Measurements from ENCODE around the gene HOXA9. TPM values are rescaled to one million over a fixed set of nuclear protein-coding genes. Genes with fewer than 3 reads are reported as not detected.

Gene HOXA9
- polyA plus RNA-seq, 1 of the 3 experiments (the other 2 are of a cell fraction): not detected

GRCh38 chr7:27123007-27123476, 42.3 kb downstream of the HOXA9 start:
- TF ChIP-seq SIN3A (IDR thresholded peaks at IDR 0.05; ENCODE audit: borderline replicate concordance, low read depth, low read length) (no peak), GATA2 (CRISPR knock-in tag; IDR thresholded peaks at IDR 0.05) (no peak), RXRA (IDR thresholded peaks at IDR 0.05; ENCODE audit: borderline replicate concordance, low read depth) (no peak), JUND (IDR thresholded peaks at IDR 0.05) (no peak), FOSL2 (IDR thresholded peaks at IDR 0.05; ENCODE audit: borderline replicate concordance, low read depth) (no peak), NFIC (IDR thresholded peaks at IDR 0.05; ENCODE audit: borderline replicate concordance) (no peak), TCF12 (IDR thresholded peaks at IDR 0.05) (no peak)
- Histone ChIP-seq H3K4me1 (ENCODE audit: control insufficient read depth in 1 of 2, insufficient read depth in 2 of 2, low read depth in 1 of 2, low read length in 1 of 2) (no peaks in the 10 kb centered on the region), H3K36me3 (replicated peaks in 1 of 2; ENCODE audit: control insufficient read depth in 1 of 2, insufficient read depth in 2 of 2, low read length in 1 of 2) (no peaks in the 10 kb centered on the region), H3K27me3 (ENCODE audit: insufficient read depth) (peaks cover 96% of the 10 kb centered on the region), H3K4me2 (no peak overlapping the region), H3F3A (replicated peaks; ENCODE audit: insufficient read depth) (no peaks in the 10 kb centered on the region), H3K9me3 (no peaks in the 10 kb centered on the region), H3K9me2 (no peaks in the 10 kb centered on the region), H3K4me3 (ENCODE audit: low read depth in 2 of 2, low read length in 1 of 2) (no peak overlapping the region), H2AFZ (ENCODE audit: low read depth) (no peak overlapping the region), H3K79me2 (ENCODE audit: insufficient read depth) (no peaks in the 10 kb centered on the region), H3K9ac (no peak overlapping the region), H4K20me1 (ENCODE audit: insufficient read depth) (no peaks in the 10 kb centered on the region), H3K27ac (ENCODE audit: low read depth in 2 of 2, low read length in 1 of 2) (no peak overlapping the region)
- DNase-seq: no peak
- POLR2A ChIA-PET: no interaction called here
- 11% methylated on average over 10 of the region's 14 CpGs for WGBS (ENCODE audit: low lambda C conversion rate)
- CTCF ChIA-PET: interaction anchor here (1.1 kb wide), 1 partner anchor 28 kb away, joined by 3 read pairs; no protein-coding TSS in a partner anchor

GRCh38 chr7:27122077-27122910, 43.0 kb downstream of the HOXA9 start:
- no peak overlapping the region for H3K4me2 ChIP-seq
- CTCF ChIA-PET: interaction anchor here (0.9 to 2.8 kb wide), 4 partner anchors 9 to 39 kb away, joined by 3 to 13 read pairs (median 3); partner anchors contain the start of gene HOXA3
- H3K4me1 ChIP-seq (ENCODE audit: control insufficient read depth in 1 of 2, insufficient read depth in 2 of 2, low read depth in 1 of 2, low read length in 1 of 2): no peaks in the 10 kb centered on the region
- no peak overlapping the region for H3K9ac ChIP-seq
- H3K36me3 ChIP-seq (replicated peaks in 1 of 2; ENCODE audit: control insufficient read depth in 1 of 2, insufficient read depth in 2 of 2, low read length in 1 of 2): no peaks in the 10 kb centered on the region
- H3K79me2 ChIP-seq (ENCODE audit: insufficient read depth): no peaks in the 10 kb centered on the region
- H3K9me2 ChIP-seq: no peaks in the 10 kb centered on the region
- DNase-seq: no peak
- no peak overlapping the region for H2AFZ ChIP-seq (ENCODE audit: low read depth)
- H3K4me3 ChIP-seq (ENCODE audit: low read depth in 2 of 2, low read length in 1 of 2): no peak overlapping the region
- peaks cover 98% of the 10 kb centered on the region for H3K27me3 ChIP-seq (ENCODE audit: insufficient read depth)
- POLR2A ChIA-PET: no interaction called here
- H4K20me1 ChIP-seq (ENCODE audit: insufficient read depth): no peaks in the 10 kb centered on the region
- H3F3A ChIP-seq (replicated peaks; ENCODE audit: insufficient read depth): no peaks in the 10 kb centered on the region
- no peaks in the 10 kb centered on the region for H3K9me3 ChIP-seq
- WGBS (ENCODE audit: low lambda C conversion rate): 12% methylated on average over 42 of the region's 42 CpGs
- no peak overlapping the region for H3K27ac ChIP-seq (ENCODE audit: low read depth in 2 of 2, low read length in 1 of 2)
- TF ChIP-seq USF1 (IDR thresholded peaks at IDR 0.05; ENCODE audit: borderline replicate concordance, low read depth) (no peak), SMC3 (IDR thresholded peaks at IDR 0.05; ENCODE audit: low read depth, low read length) (no peak)

- 5% methylated on average over 7 of the region's 7 CpGs for WGBS (ENCODE audit: low lambda C conversion rate)
- CTCF ChIA-PET: interaction anchor here (0.9 to 2.8 kb wide), 3 partner anchors 10 to 39 kb away, joined by 3 to 13 read pairs (median 3); partner anchors contain the start of gene HOXA3
- no peaks in the 10 kb centered on the region for H3K36me3 ChIP-seq (replicated peaks in 1 of 2; ENCODE audit: control insufficient read depth in 1 of 2, insufficient read depth in 2 of 2, low read length in 1 of 2)
- no peaks in the 10 kb centered on the region for H3K9me2 ChIP-seq
- no peaks in the 10 kb centered on the region for H3K79me2 ChIP-seq (ENCODE audit: insufficient read depth)
- H2AFZ ChIP-seq (ENCODE audit: low read depth): no peak overlapping the region
- DNase-seq: no peak
- TF ChIP-seq EP300 (IDR thresholded peaks at IDR 0.05; ENCODE audit: borderline replicate concordance in 1 of 2, low read depth in 1 of 2, low read length in 1 of 2): no peak
- H3K9ac ChIP-seq: no peak overlapping the region
- H3K27ac ChIP-seq (ENCODE audit: low read depth in 2 of 2, low read length in 1 of 2): no peak overlapping the region
- H4K20me1 ChIP-seq (ENCODE audit: insufficient read depth): no peaks in the 10 kb centered on the region
- POLR2A ChIA-PET: no interaction called here
- no peaks in the 10 kb centered on the region for H3K4me1 ChIP-seq (ENCODE audit: control insufficient read depth in 1 of 2, insufficient read depth in 2 of 2, low read depth in 1 of 2, low read length in 1 of 2)
- peaks cover 100% of the 10 kb centered on the region for H3K27me3 ChIP-seq (ENCODE audit: insufficient read depth)
- no peak overlapping the region for H3K4me3 ChIP-seq (ENCODE audit: low read depth in 2 of 2, low read length in 1 of 2)
- no peaks in the 10 kb centered on the region for H3K9me3 ChIP-seq
- H3F3A ChIP-seq (replicated peaks; ENCODE audit: insufficient read depth): no peaks in the 10 kb centered on the region
- no peak overlapping the region for H3K4me2 ChIP-seq
Measured at GRCh38 chr7:27121684-27122076, 43.7 kb downstream of the HOXA9 start.
